M059J (cell line): ENCODE results near the gene CARM1. TPM values are rescaled to one million over a fixed set of nuclear protein-coding genes. Genes with fewer than 3 reads are reported as not detected.
"Not testable (repeated sequence)": the region's sequence is repeated elsewhere in the genome, so short reads cannot be mapped to it uniquely, and the experiment has no call there.

Experiments
- DNase-seq: peaks from one replicate; pipeline ENCODE4 v3.0.0-alpha.2; 2012; ENCODE audit warnings: low read depth
- total RNA-seq: library from RNA; depleted of rRNA; stranded (reverse); fragments of >200 nt; shearing (Covaris generic); gene quantifications from 2 replicates; pipeline ENCODE4 v1.2.3, GENCODE V29; 2014; rRNA removed

CARM1 gene
- total RNA-seq, result 16.5 and 24.1 TPM in 2 replicates

GRCh38 chr19:10870955-10871603 lies at the start of gene CARM1:
CARM1 (plus strand) TSS chr19:10871553; CDS start chr19:10871703, 150 bp downstream.
- DNase-seq, result peak; percentile 95

- no peak for DNase-seq
Measured at GRCh38 chr19:10823690-10824089, 47.7 kb upstream of the CARM1 start.

GRCh38 chr19:10826231-10826630 lies 45.1 kb upstream of the CARM1 start:
- no peak for DNase-seq

- no peak for DNase-seq
Measured at GRCh38 chr19:10826846-10827245, 44.5 kb upstream of the CARM1 start.

- no peak for DNase-seq
Measured at GRCh38 chr19:10828981-10829821, 42.2 kb upstream of the CARM1 start.

- no peak for DNase-seq
Measured at GRCh38 chr19:10829967-10830366, 41.4 kb upstream of the CARM1 start.

- DNase-seq, result no peak
Measured at GRCh38 chr19:10830370-10830769, 41.0 kb upstream of the CARM1 start.

- DNase-seq, result no peak
Measured at GRCh38 chr19:10830931-10831779, 40.2 kb upstream of the CARM1 start.

- no peak for DNase-seq
Measured at GRCh38 chr19:10831987-10832938, 39.1 kb upstream of the CARM1 start.

GRCh38 chr19:10832939-10833296 lies 38.4 kb upstream of the CARM1 start:
- DNase-seq, result no peak

GRCh38 chr19:10835089-10835753 lies 36.1 kb upstream of the CARM1 start:
- DNase-seq, result no peak

- peak; percentile 98 for DNase-seq
Measured at GRCh38 chr19:10835754-10836478, 35.4 kb upstream of the CARM1 start, which contains the start of gene TMED1. TMED1 (minus strand) TSS chr19:10836212; CDS start chr19:10836191, 21 bp downstream.

GRCh38 chr19:10836479-10837330 lies 34.6 kb upstream of the CARM1 start:
- no peak for DNase-seq

GRCh38 chr19:10837649-10838048 lies 33.7 kb upstream of the CARM1 start:
- not testable (repeated sequence) for DNase-seq

GRCh38 chr19:10838377-10838776 lies 33.0 kb upstream of the CARM1 start:
- no peak for DNase-seq

- DNase-seq, result no peak
Measured at GRCh38 chr19:10839114-10840050, 32.0 kb upstream of the CARM1 start.

GRCh38 chr19:10842788-10843187 lies 28.6 kb upstream of the CARM1 start:
- no peak for DNase-seq
